ENCODE measurements around the gene VIPR1.

Gene VIPR1, protein sequence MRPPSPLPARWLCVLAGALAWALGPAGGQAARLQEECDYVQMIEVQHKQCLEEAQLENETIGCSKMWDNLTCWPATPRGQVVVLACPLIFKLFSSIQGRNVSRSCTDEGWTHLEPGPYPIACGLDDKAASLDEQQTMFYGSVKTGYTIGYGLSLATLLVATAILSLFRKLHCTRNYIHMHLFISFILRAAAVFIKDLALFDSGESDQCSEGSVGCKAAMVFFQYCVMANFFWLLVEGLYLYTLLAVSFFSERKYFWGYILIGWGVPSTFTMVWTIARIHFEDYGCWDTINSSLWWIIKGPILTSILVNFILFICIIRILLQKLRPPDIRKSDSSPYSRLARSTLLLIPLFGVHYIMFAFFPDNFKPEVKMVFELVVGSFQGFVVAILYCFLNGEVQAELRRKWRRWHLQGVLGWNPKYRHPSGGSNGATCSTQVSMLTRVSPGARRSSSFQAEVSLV

DNA sequence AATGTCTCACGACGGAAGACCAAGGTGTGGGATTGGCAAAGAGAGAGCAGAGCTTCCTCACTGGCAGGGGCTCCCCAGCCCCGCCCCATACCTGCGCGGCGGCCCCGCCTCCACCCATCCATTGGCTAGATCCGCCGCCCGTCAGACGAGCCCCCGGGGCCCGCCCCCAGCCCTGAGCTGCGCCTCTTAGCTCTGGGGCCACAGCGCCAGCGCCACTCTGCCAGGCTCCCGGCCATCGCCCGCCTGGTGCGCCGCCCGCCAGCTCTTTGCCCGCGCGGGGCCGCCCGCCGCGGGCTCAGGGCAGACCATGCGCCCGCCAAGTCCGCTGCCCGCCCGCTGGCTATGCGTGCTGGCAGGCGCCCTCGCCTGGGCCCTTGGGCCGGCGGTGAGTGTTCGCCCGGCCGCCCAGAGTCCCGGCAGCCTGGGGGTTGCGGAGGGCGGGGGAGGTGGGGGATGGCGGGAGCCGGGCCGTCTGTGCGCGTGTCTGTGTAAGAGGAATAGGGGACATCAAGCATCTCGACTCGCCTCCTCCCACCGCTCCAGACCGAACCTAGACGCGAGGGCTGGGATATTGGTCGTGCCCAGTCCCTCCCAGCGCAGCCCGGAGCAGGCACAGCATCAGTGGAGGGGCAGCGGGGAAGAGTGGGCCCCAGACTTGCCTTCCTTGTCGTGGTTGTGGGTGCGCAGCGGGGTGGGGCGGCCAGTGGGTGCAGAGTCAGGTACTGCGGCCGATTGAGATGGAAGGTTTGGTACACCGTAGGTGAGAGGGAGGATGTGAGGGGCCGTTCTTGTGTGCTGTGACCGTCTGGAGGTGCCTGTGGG lies at the start of gene VIPR1:
Gene VIPR1, plus strand, starts transcription at position 215 of the 822 bp plus-strand sequence. Its CDS starts 93 bp downstream, at position 308.
- peak; percentile 76 to 88 for DNase-seq (ENCODE audit: low read depth in 2 of 2)

DNA sequence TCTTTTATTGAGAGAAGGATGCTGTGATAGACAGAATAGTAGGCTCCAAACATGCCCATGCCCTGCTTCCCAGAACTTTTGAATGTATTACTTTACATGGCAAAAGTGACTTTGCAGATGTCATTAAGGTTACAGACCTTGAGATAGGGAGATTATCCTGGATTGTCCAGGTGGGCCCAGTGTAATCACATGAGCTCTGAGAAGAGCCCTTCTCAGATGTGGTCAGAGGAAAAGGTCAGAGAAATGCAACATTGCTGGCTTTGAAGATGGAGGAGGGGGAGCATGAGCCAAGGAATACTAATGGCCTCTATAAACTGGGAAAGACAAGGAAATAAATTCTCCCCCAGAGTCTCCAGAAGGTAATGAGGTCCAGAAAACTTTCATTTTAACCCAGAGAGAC lies 46.2 kb upstream of the VIPR1 start:
- DNase-seq (ENCODE audit: low read depth in 2 of 2) = no peak

DNA sequence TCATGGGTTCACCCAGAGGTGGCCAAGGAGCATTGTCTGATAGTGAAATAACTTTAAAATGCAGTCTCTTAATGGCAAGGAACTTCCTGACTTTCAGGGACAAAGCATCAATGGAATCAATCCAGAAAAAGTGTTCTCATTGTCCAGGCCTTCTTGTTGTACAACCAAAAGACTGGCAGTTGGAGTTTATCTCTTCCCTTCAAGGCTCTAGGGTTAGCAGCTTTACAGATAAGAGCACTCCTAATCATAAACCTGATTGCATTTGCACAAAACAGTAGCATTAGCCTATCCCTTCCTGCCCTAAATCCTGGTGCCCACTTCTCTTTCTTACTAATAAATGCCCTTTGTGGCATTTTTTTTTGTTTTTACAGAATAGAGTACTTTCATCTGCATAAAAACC lies 43.3 kb upstream of the VIPR1 start:
- DNase-seq (ENCODE audit: low read depth in 2 of 2) = no peak

DNA sequence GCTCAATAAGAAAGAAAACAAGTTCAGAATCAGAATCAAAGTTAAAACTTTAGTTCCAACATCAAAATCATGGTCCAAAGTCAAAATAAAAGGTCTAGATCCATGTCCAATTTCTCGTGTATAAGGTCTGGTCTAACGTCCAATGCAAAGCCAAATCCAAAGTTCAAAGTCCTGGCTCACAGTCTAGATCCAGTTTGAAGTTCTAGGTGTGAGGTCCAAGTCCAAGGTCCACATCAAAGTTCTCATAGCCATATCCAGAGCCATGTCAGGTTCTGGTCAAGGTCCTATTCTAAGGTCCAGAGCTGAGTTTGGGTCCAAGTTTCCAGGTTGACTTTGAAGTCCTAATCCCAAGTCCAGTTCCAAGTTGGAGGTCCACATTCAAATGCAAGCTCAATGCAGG lies 40.7 kb upstream of the VIPR1 start:
- no peak for DNase-seq (ENCODE audit: low read depth in 2 of 2)

DNA sequence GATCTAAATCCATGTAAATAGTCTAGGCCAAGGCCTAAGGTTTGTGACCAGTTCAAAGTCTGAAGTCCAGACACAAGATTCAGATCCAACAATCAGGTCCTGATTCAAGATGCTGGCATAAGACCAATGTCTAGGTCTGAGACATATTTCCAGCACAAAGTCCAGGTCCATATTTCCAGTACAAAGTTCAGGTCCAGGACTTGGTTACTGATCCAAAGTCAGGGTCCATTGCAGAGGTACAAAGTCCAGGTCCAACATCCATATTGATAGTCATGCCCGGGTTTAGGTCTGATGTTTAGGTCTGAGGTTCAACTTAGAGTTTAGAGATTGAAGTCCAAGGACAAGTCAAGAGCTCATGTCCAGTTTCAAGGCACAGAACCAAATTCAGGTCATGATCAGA lies 39.4 kb upstream of the VIPR1 start:
- no peak for DNase-seq (ENCODE audit: low read depth in 2 of 2)

DNA sequence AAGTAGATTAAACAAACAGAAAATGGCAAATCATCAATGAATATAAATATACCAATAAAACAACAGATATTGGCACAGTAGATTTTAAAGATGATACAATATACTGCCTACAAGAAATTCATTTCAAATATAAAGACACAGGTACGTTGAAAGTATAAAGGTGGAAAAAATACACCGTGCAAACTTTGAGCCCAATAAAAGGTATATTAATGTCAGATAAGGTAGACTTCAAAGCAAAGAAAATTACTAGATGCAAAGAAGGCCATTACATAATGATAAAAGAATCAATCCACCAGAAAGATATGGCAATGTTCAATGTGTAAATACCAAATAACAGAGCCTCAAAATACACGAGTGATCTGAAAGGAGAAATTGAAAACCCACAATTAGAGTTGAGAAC lies 34.3 kb upstream of the VIPR1 start:
- no peak for DNase-seq (ENCODE audit: low read depth in 2 of 2)

DNA sequence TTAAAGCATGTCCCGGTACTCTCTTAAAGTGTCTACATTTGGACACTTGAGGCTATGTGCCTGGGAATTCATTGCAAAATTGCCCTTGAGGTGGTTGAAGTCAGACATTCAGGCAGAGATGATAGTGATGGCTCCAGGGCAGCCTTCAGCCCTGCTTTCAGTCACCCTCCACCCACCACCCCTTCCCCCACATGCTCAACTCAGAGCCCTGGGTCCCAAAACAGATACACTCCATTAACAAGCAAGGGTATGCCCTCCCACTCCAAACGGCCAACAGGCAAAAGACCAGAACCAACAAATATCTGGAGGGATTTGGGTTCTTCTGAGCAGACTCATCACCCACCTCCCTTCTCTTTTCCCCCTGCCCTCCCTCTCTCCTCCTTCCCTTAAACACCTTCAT lies 29.9 kb upstream of the VIPR1 start:
- DNase-seq (ENCODE audit: low read depth in 2 of 2) = no peak

DNA sequence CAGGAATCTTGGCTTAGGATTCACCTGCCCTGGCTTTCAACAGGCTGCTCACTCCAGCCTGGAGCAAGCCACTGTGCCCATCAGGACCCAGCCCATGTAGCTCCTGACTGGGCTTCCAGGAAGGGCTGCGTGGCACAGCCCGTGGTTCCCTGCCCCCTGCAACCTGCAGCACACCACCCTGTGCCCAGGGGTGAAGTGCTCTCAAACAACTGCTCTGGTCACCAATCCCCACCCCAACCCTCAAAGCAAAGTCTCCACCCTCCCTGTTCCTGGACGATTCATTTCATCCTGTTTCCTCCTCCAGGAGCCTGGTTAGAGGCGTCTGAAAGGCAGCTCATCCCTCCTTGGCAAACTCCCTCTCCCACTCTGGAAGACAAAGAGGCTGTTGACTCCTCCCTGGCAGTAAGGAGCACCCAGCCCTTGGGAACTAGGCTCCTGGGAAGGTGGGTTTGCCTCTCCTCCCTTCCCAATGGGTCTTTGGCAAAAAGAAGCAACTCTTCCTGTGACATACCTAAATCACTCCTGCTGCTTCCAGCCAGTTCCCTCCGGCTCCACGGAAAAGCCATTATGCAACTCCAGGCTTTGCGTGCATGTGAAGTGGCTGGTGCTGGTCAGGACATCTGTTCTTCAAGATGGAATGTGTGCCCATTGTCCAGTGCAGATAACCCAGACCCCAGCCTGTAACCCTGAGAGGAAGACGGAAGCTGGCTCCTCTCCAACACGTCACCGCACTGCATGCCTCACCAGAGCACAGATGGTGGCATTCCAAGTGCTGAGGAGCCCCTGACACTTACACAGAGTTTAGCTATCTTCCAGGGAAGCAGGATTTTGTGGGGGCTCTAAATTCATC lies 29.1 kb upstream of the VIPR1 start:
- no peak for DNase-seq (ENCODE audit: low read depth in 2 of 2)

DNA sequence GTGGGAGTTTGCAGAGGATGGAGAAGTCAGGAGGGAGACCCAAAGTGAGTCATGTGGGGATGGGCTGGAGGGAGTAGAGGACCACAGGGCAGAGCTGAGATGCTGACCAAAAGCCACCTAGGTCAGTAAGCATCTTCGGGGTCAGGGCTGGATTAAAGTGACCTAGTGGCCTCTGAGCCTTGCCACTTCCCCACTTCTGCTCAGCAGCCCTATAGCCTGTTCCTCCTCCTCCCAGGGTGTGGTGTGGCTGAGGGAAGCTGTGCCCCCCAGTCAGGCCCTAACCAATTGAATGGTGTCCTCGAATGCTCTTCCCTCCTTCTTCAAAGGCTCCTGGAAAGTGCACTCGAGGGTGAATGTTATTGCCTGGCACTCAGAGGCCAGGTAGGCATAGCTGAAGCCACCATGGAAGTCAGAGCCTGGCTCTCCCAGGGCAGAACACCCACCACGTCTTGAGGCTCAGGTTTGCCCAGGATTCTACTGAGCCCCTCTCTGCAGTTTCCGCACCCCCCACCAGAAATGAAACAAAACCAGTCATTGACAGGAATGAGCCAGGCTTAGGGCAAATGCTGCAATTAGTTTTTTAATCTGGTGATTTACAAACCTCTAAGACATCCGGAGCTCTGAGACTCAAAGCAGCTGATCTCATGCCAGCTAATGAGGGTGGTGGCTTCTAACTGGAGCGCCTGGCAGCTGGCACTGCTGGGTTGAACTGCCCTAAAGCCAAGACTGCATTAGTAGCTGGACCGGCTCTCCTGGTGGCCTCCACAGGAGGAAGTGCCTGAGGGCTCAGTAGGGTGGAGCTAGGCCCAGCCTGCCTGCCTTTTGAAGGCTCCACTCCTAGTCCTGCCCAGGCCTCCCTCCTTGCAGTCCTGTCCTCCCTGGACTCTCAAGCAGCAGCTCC lies 26.0 kb upstream of the VIPR1 start:
- DNase-seq (ENCODE audit: low read depth in 2 of 2) = no peak

DNA sequence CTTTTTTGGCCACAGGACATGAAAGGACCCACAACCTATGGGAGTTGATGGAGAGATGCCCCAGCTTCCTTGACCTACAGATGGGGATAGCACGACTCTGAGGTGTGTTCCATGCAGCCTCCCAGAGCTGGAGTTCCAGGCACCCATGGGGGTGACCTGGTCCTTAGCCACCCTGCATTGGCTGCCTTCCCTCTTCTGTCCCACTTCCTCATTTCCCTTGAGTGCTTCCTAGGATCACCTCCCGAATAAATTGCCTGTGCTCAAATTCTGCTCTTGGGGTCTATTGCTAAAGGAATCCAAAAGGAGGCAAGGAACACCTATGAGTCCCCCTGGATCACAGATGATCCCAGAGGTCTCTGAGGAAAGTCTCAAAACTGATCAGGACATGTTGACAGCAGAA lies 24.7 kb upstream of the VIPR1 start:
- DNase-seq (ENCODE audit: low read depth in 2 of 2) = no peak

DNA sequence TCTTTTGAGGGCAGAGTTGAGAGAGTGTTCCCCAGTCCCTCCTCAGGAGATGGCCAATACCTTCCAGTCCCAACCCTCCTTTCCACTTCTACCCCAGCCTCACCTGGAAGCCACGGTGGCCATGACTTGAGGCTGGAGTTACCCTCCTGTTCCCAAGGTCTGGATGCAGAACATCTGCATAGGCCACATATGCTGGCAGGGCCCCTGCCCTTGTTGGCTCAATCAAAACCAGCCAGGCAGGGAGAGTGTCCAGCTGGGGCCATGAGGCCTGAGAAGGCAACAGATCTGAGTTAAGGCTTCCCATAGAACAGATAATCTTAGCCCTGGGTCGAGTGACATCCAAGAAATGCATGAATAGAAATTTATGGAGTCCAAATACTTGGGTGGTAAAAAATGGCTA lies 23.6 kb upstream of the VIPR1 start:
- DNase-seq (ENCODE audit: low read depth in 2 of 2) = no peak

DNA sequence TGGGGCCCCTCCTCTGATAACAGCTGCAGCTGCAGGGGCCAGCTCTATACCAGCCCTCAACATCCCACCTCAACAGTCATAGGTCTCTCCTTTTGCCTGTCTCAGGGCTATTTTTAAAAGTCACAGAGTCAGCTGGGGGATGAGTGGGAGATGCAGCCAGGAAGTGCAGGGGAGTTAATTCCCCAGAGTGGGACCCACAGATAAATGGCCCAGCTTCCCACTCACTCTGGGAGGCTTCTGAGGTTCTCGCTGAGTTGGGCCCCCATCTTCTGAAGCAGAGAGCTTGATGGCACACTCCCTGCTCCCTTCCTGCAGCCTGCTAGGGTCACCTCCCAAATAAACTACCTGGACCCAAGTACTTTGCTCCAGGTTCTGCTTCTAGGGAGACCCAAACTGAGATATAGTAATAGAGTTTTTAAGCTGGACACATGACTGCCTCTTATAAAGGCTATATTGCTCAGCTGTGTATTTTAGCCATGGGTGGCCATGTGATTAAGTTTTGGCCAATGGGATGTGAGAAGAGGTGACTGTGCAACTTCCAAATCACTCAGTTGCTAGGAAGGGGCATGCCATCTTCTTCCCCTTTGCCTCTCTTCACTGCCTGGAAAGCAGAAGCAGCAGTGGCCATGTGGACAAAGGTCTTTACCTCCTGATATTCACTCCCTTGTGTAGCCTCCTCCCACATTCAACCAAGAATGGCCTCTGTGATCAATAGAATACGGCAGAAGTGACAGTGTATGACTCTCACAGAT lies 15.5 kb upstream of the VIPR1 start:
- no peak for DNase-seq (ENCODE audit: low read depth in 2 of 2)

DNA sequence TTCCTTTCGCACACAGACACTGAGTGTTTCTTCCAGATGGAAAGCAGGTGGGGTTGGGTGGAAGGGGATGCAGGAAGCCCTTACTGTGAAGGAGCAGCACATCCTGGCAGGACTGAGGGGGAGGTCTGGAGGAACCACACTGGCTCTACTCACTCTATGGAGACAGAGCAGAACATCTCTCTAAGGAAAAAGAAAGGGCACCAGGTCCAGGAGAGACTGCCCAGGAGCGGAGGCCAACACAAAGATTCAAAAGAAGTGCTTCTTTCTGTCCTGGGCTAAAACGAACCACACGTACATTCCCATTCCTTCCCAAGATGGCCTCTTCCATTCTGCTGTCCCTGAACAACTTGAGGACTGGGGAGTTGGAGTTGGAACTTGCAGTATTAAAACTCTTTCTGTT lies 13.8 kb upstream of the VIPR1 start:
- DNase-seq (ENCODE audit: low read depth in 2 of 2) = no peak

DNA sequence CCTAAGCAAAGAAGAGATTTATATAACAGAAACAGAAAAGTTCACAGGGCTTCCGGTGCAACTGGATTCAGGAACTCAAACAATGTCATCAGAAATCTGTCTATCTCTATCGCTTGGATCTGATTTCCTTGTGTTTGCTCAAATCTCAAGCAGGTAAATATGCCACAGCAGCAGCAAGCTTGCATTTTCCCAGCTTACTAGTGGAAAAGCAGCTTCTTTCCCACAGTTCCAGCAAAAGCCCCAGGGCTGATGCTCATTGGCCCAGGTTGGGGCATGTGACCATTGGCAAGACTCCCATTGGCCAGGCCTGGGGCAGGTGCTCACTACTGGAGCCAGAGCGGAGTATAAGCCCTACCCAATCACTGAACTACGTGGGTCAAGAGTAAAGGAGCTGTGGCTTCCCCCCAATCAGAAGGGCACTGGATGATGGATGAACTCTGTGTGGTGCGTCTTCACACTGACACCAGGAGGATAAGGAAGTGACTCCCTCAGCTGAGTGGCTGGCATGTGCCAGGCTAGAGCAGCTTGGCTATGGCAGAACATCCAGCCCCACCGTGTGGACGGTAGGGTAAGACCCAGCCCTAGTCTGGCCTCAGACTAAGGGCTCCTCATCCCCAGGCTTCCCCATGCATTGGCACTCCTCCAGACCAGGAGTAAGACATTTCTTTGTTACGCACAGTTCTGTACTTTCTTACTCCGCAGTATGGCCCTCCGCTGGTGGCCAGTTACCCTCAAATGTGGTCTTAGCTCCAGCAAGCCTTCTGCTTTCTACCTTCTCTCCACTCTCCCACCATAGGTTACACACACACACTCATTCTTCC lies 13.1 kb upstream of the VIPR1 start:
- DNase-seq (ENCODE audit: low read depth in 2 of 2) = no peak

DNA sequence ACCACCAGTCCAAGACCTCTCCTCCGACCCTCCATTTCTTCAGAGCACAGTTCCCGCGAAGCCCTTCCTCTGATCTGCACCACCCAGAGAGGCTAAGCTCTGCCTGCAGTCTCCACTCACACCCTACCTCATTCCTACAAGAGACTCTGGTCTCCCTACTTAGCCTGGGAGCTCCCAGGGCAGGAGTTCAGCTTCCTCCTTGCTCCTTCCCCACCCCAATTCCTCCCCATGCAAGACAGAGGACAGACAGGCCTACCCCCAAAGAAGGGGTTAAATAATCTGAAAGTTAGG lies 12.6 kb upstream of the VIPR1 start:
- DNase-seq (ENCODE audit: low read depth in 2 of 2) = no peak

DNA sequence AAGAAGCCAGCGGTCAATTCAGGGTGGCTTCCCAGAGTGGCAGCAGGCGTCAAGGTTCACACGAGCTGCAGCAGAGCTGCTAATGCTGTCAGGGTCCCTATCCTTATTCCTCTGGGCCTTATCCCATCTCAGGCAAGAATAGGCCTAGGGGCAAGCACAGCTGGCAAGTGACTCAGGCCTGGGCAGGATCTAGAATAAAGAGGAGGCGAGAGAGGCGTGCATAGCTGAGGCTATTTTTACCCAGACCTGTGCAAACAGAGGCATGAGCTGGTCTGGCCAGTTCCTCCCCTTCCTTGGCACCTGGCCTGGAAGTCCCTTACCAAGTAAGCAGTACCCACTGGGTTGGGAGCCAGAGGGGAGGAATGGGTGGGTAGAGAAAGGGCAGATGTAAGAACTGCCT lies 12.2 kb upstream of the VIPR1 start:
- DNase-seq (ENCODE audit: low read depth in 2 of 2) = no peak

DNA sequence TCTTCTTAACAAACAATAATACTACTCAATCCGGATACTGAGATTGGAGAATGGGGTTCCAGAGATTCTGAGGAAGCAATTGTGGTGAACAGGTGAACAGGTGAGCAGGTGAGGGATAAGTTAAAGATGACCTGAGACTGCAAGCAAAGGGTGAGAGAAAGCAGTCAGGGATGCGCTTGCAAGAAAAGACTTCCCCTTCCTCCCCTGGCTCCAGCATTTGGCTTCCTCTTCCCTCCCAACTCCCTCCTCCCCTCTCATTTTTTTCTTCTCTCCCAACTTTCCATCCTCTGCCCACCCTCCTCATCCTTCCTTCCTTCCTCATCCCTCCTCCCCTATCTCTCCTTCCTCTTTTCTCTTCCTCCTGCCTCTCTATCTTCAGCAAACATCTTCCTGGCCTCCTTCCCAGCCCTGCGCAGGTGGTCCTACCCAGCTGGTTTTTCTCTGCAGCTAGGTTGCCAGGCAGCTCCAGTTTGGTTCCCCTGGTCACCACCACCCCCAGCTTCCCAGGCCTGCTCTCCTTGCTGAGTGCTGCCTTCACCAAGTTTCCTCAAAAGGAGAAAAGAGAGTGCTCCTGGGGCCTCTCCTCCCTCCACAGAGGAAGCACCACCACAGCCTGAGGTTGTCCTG lies 10.4 kb upstream of the VIPR1 start:
- DNase-seq (ENCODE audit: low read depth in 2 of 2) = no peak

DNA sequence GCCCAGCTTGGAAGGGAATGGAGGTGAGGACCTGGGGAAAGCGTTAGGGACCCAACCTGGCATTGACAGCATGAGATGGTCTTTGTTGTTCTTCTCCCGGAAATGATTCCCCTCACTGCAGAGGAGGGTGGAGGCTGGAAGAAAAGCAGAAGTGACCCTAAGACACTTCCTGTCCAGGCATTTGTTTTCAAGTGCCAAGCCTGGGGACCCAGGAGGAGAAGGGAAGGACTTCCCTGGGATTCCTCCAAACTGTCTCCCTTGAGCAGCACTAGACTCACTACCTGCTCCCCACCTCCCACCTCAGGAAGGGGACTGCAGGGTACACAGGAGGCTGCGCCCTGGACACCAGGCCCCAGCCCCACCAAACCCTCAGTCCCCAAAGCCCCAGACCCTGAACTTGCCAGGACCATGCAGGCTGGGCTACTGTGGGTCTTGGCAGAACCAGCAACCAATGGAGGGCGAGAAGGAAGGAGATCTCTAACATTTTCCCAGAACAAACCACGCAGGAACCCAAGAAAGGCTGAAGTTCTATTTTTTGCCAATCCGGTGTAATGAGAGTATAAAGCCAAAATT lies 9.8 kb upstream of the VIPR1 start:
- no peak for DNase-seq (ENCODE audit: low read depth in 2 of 2)
